GM19463 (cell line): ENCODE data around the gene FAM156A.
"Not testable (repeated sequence)": the region's sequence is repeated elsewhere in the genome, so short reads cannot be mapped to it uniquely, and the experiment has no call there.

Experiments
- ATAC-seq: cut with Tn5 transposase; IDR thresholded peaks from one replicate; pipeline ENCODE4 v1.9.1; 2021; ENCODE audit warnings: mild to moderate bottlenecking, moderate library complexity; ENCODE audit not compliant: unreplicated experiment

The FAM156A gene

GRCh38 chrX:52907137-52907536, 51.2 kb downstream of the FAM156A start:
- ATAC-seq: not testable (repeated sequence)

GRCh38 chrX:52906072-52906471, 52.2 kb downstream of the FAM156A start:
- not testable (repeated sequence) for ATAC-seq

GRCh38 chrX:52905531-52905930, 52.8 kb downstream of the FAM156A start:
- not testable (repeated sequence) for ATAC-seq
